Erythroblast (primary cell): ENCODE results near the gene OR2T11.
A peak's percentile ranks its signal among the peaks of the same experiment; 100 is the strongest.
"Not testable (repeated sequence)": the region's sequence is repeated elsewhere in the genome, so short reads cannot be mapped to it uniquely, and the experiment has no call there.

Experiments
- DNase-seq, 2 experiments: peaks; one replicate each; lab custom pipeline; 2025; lab: John Stamatoyannopoulos, UW
- GATA1 ChIP-seq: IDR thresholded peaks from 2 replicates; pipeline ENCODE4 v1.6.1; 2011; ENCODE audit warnings: low read depth, mild to moderate bottlenecking, control low read depth, low read length, moderate library complexity
- POLR2A ChIP-seq: IDR thresholded peaks from 2 replicates; pipeline ENCODE4 v1.6.1; 2011; ENCODE audit warnings: mild to moderate bottlenecking, low read length

Gene OR2T11, protein sequence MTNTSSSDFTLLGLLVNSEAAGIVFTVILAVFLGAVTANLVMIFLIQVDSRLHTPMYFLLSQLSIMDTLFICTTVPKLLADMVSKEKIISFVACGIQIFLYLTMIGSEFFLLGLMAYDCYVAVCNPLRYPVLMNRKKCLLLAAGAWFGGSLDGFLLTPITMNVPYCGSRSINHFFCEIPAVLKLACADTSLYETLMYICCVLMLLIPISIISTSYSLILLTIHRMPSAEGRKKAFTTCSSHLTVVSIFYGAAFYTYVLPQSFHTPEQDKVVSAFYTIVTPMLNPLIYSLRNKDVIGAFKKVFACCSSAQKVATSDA

GRCh38 chr1:248634991-248635390 lies at the start of gene OR2T11:
Gene OR2T11, minus strand, starts transcription at chr1:248635091. Its CDS starts 7,963 bp downstream, at chr1:248627128.
- not testable (repeated sequence) for DNase-seq

- DNase-seq: no peak
- TF ChIP-seq POLR2A (no peak), GATA1 (no peak)
Measured at GRCh38 chr1:248681651-248682050, 46.8 kb upstream of the OR2T11 start.

GRCh38 chr1:248670003-248670402 lies 35.1 kb upstream of the OR2T11 start:
- peak in 1 of 2 experiments; percentile 8 for DNase-seq
- no peak for TF ChIP-seq GATA1
- TF ChIP-seq POLR2A: no peak

- DNase-seq: not testable (repeated sequence)
Measured at GRCh38 chr1:248663453-248664328, 28.8 kb upstream of the OR2T11 start.

DNA sequence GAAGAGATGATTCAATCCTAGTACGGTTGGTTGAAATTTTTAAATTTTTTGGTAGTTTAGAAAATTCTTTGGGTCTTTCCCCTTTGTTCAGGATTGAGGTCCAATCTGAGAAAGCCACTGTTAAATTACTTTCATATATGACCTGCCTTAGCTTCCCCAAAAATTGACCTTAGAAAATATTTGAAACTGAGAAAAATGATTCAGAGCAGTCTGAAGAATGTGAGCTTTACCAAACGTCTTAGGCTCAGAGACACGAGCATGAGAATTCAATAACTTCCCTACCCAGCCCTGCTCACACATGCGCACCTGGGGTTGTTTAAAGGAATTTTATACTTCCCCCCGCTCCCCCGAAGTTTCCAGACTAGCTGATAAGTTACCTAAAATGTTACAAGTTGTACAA lies 21.9 kb upstream of the OR2T11 start:
- DNase-seq: not testable (repeated sequence)

DNA sequence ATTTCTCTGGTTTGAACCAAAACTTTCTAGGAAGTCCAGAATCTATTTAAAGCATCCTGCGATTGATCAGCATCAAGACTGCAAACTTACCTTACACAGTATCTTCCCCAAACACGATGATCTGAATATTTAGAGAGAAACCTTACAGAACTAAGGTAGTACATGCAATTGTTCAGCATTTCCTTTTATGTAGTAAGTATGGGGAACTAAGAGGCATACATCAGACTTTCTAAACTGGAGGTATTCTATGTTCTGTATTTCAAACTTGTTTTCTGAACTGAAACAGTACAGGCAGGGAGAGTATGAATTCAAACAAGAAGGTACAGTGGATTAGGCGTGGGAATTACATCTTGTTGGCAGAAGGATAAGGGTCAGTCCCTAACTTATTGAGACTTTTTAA lies 20.5 kb upstream of the OR2T11 start, which contains the start of gene OR2T27:
Gene OR2T27, minus strand, starts transcription at position 175 of the 400 bp plus-strand sequence. CDS start 4,644 bp downstream, outside the sequence.
- DNase-seq: not testable (repeated sequence)

DNA sequence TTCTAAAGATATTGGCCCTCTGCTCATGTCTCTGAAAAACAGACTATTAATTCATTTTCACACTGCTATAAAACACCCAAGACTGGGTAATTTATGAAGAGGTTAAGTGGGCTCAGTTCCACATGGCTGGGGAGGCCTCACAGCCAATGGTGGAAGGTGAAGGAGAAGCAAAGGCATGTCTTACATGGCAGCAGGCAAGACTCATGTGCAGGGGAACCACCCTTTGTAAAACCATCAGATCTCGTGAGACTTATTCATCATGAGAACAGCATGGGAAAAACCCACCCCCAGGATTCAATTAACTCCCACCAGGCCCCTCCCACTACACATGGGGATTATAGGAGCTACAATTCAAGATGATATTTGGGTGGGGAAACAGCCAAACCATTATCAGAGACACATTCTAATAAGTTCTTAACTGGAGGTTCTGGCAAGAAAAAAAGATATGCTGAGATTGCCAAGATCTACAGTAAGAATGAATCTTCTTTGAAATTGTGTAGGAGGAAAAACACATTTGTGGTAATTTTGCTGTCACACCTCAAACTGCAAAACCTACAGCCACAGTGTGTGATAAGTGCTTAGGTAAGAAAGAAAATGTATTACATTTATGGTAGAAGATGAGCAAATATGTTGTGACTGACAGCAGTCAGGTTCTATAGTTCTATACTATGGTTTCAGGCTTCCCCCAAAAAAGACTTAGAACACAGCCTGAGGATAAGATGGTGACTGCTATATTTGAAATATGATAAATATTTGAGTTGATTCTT lies 14.1 kb upstream of the OR2T11 start:
- DNase-seq: not testable (repeated sequence)

DNA sequence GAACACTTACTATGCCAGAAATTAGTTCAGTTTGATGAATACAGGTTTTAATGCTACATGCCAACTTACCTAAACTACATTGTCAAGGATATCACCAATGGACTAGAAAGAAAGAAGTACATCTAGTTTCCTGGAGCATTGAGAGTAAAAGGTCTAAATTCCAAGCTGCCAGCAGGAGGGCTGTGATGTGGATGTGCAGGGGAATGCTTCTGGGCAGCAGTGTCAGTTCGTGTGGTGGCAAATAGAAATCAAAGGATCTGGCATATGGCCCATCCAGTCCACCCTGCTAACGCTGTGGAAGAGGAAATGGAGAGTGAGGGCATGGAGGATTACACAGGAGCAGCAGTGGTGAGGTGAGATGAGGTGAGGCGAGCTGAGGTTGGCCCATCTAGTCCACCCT lies 10.3 kb upstream of the OR2T11 start, which contains the start of gene OR2T35:
Gene OR2T35, minus strand, starts transcription at position 101 of the 400 bp plus-strand sequence. CDS start 6,020 bp downstream, outside the sequence.
- DNase-seq: not testable (repeated sequence)

- DNase-seq: not testable (repeated sequence)
Measured at GRCh38 chr1:248642971-248643651, 8.2 kb upstream of the OR2T11 start.

- not testable (repeated sequence) for DNase-seq
Measured at GRCh38 chr1:248641583-248641982, 6.7 kb upstream of the OR2T11 start.

GRCh38 chr1:248640906-248641305 lies 6.0 kb upstream of the OR2T11 start:
- DNase-seq: not testable (repeated sequence)

GRCh38 chr1:248639652-248640051 lies 4.8 kb upstream of the OR2T11 start:
- DNase-seq: not testable (repeated sequence)

DNA sequence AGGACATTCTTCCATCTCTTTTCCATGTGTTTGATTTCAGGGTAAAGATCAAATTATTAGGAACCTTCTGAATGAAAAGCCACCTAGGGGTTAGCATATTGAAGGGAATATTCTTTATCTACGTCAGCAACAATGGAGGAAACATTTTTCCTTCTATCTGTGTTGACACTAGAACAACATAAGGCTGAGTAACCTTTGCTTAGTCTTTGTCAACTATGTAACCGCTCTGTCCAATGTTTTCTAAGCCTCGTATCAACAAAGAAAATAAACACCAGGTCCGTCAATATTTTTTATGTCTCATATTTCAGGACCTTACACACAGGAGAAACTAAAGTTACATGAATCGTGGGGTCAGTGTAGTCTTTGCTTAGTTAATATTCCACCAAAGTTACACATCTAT lies 1.7 kb upstream of the OR2T11 start:
- DNase-seq: not testable (repeated sequence)

- no peak for DNase-seq
- TF ChIP-seq POLR2A: no peak
Measured at GRCh38 chr1:248631354-248632008, 3.4 kb downstream of the OR2T11 start.
